Cerebellar cortex (tissue), 1 donor: ENCODE data around the gene SYNE4.

Experiments
- DNase-seq: peaks from one replicate; pipeline ENCODE4 v3.0.0-alpha.2; 2015; ENCODE audit warnings: low spot score

SYNE4 gene

DNA sequence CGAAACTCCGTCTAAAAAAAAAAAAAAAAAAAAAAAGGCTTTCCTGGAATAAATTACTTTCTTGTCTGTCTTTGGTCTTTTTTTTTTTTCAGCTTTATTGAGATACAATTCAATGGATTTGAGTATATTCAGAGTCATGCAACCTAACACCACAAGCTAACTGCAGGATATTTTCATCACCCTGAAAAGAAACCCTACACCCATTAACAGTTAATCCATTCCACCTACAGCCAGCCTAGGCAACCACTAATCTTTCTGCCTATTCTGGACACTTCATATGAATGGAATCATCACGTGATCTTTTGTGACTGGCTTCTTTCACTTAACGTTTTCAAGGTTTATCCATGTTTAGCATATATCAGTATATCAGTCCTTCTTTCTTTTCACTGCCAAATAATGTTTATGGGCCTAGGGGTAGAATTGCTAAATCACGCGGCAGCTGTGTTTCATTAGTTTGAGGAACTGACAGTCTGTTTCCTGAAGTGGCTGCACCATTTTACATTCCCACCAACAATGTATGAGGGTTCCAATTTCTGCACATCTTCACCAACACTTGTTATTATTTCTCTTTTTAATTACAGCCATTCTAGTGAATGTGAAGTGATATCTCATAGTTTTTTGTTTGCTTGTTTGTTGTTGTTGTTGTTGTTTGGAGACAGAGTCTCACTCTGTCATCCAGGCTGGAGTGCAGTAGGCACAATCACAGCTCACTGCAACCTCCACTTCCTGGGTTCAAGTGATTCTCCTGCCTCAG is 52.6 kb downstream of the SYNE4 start:
- no peak for DNase-seq
